ENCODE data around the gene TTC33. TPM values are rescaled to one million over a fixed set of nuclear protein-coding genes. Genes with fewer than 3 reads are reported as not detected.
"Not testable (repeated sequence)": the region's sequence is repeated elsewhere in the genome, so short reads cannot be mapped to it uniquely, and the experiment has no call there.

TTC33 gene, protein sequence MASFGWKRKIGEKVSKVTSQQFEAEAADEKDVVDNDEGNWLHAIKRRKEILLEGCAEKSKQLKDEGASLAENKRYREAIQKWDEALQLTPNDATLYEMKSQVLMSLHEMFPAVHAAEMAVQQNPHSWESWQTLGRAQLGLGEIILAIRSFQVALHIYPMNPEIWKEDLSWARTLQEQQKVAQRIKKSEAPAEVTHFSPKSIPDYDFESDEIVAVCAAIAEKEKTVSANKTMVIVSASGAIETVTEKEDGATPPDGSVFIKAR
- 20.4 and 21.6 TPM in 2 replicates for total RNA-seq (2014; rRNA removed; shearing (Covaris generic))
- 7.9 and 11.6 TPM in 2 replicates for polyA plus RNA-seq (2015; cell fraction: cytosol; rRNA removed)
- 16.7 and 17.6 TPM in 2 replicates for polyA plus RNA-seq (2015; cell fraction: nucleus; rRNA removed)

DNA sequence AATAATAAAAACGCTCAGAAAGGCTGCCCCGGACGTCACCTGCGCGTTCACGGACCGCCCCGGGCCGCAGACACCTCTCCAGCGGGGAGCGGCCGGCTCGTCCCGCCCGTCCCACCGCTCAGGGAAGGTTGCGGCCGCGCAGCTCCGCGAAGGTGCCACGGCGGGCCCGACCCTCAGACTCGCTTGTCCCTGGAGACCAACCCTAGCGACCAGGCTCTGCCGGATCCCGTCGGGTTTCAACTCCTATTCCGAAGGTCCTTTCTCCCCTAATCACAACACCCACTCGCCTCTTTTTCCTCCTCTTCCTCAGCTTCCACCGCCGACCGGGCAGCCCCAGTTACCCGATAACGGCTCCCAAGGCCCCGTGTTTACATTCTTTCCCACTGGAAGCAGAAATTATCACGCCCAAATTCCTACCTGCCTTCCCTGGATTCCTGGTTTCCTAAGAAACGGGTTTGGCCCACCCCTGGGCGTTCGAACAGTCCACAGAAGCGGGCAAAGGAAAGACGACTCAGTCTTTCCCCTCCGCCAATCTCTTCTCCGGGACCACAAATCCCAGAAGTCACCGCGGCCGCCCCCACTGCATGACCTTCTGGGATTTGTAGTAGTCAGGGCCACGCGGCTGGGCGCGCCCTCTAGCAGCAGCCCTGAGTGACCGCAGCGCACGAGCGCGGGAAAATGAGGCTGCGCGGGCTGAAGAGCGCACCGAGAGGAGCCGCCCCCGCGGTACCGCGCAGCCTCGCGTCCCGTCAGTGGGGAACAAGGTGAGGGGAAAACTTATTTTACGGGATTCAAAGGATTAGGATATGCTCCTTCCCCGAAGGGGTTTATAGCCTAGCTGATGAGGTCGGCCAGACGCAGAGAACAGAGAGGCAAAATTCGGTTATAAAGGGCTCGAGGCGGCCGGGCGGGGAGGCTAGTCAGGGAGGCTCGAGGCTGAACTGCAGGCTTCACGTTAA is at the start of gene TTC33:
TSS of gene TTC33 (minus strand) at position 555 of the 959 bp plus-strand sequence. CDS start 8,943 bp downstream, outside the sequence.
- in situ Hi-C loops (cut with HindIII; ENCODE audit: low pct_unique_long_range_greater_than_20kb, low sequenced_read_pairs), result no loop called here
- peak; percentile 97 for DNase-seq (ENCODE audit: low read depth, low spot score)

DNA sequence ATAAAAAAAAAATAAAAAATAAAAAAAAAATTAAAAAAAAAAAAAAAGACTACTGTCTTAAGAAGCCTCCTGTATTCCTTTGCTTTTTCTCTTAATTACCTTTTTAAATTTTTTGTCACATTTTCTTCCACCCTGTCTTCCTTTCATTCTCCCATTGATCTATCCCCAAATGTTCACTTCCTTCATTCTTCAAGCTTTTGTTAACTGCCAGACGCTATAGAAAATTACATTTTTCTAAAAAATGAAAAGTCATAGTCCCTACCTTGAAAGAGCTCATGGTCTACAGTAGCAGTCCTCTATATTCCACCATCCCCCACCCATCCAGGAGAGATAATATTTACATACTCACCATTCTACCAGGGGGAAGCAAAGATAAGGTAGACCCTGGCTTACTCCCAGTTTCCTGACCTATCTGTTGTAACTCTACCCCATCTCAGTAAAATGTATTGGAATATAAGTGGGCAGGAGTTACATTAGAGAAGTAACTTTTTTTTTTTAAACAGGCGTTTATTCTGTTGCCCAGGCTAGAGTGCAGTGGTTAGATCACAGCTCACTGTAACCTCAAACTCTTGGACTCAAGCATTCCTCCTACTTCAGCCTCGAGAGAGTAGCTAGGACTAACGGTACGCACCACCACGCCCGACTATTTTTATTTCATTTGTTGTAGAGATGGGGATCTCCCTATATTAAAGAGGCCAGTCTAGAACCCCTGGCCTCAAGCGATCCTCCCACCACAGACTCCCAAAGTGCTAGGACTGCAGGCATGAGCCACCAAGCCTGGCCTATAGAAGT is 46.2 kb upstream of the TTC33 start:
- DNase-seq (ENCODE audit: low read depth, low spot score), result no peak
- in situ Hi-C loops (cut with HindIII; ENCODE audit: low pct_unique_long_range_greater_than_20kb, low sequenced_read_pairs), result no loop called here

DNA sequence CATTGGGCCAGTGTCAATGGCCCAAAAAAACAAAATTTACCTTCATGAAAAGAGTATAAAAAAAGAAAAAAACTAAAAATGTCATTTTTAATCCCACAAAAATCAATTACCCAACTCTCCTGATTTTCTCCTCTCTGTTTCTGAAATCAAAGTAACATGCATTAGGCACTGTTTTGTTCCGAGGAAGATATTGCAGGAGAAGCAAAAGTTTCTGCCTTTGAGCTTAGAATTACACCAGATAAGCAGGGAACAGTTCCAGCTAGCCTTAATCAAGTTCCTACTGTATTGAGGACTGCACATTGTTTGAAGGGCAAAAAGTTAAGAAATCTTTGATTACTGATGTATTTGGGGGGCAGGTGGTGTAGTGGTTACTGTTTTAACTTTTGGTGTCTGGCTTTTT is 43.5 kb upstream of the TTC33 start:
- in situ Hi-C loops (cut with HindIII; ENCODE audit: low pct_unique_long_range_greater_than_20kb, low sequenced_read_pairs), result no loop called here
- DNase-seq (ENCODE audit: low read depth, low spot score), result no peak

DNA sequence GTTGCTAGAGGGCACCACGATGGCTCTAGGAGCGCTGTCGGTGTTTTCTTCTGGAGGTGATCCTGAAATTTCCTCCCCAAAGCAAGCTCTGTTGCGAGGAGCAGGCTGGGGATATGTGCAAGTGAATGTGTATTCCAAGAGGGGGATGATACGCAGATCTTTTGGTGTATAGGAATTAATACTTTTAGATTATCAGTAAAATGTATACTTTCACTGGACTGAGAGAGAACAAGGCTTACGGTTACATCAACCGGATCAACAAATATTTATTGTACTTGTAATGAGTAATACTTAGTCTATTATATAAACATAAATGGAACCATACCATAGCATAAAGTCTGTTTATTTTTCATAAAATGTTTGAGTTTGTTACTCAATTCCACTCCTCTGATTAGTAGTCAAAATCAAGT is 43.0 kb upstream of the TTC33 start:
- in situ Hi-C loops (cut with HindIII; ENCODE audit: low pct_unique_long_range_greater_than_20kb, low sequenced_read_pairs), result no loop called here
- peak; percentile 79 for DNase-seq (ENCODE audit: low read depth, low spot score)

DNA sequence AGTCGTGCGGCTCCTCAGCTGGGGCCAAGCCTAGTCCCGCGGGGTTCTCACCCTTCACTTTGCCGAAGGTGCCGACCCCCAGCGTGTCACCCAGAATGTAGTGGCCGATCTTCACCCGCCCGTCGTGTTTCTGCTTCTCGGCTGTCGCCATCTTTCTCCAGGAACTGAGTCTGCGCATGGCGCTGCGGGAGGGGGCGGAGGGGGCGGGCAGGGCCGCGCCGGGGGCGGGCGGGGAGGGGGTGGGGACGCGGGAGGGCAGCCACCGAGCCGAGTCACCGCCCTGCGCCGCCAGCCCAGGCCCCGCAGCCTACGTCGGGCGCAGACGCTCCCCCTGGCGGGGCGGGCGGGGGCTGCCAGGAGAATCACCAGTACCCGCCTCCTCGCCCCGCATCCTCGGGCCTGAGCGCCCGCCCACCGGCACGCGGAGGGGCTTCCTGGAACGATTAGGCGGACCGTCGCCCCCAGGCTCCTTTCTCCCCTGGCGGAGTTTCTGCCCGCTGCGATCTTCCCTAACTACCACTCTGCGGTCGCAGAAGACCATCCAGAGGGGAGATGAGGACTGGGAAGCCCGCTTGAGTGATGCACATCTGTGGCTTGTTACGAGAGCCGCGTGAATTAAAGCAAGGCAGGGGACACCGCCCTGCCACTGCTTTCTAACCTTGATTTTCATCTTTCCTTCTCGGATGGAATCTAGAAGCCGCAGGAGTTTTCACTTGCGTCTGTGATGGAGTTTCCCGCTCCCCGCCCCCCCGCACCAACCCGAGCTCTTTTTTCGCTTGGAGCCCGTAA is 42.4 kb upstream of the TTC33 start, which contains the start of gene PRKAA1:
TSS of gene PRKAA1 (minus strand) at position 363 of the 789 bp plus-strand sequence. CDS start at position 178, 185 bp downstream.
- in situ Hi-C loops (cut with HindIII; ENCODE audit: low pct_unique_long_range_greater_than_20kb, low sequenced_read_pairs), result no loop called here

DNA sequence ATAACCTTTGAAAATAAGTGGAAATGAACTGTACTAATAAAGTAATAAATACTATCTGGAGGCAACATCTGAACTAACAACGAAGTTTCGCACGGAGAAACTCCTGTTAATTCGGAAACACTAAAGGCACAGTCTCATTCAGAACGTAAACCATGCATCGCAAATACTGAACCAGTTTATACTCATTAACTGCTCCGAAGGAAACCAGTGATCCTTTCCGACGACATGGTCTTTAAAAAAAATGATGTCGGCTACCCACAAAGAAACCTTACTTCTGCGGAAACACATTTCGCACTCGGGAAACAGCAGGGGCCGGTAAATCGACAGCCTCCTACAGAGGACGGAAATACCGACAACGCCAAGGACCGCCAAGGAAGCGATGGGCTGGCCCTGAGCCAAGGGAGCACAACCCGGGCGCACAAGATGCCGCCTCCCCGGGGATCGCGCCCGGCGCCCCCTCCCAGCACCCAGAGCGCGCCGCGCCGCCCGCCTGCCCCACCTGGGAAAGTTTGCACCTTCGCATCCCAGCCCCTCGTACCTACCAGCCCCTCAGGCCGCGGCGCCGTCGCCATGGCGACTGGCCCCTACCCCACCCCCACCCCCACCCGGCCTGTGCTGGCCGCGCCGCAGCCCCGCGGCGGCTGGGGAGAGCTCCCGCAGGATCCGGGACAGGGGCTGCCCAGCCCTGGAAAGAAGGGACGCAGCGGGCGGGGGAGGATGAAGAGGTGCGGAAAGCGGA is 41.7 kb upstream of the TTC33 start:
- in situ Hi-C loops (cut with HindIII; ENCODE audit: low pct_unique_long_range_greater_than_20kb, low sequenced_read_pairs), result no loop called here

More for the DNA sequence above, 42.4 kb upstream of the TTC33 start, which contains the start of gene PRKAA1:
- DNase-seq (ENCODE audit: low read depth, low spot score), result peak; percentile 93

DNA sequence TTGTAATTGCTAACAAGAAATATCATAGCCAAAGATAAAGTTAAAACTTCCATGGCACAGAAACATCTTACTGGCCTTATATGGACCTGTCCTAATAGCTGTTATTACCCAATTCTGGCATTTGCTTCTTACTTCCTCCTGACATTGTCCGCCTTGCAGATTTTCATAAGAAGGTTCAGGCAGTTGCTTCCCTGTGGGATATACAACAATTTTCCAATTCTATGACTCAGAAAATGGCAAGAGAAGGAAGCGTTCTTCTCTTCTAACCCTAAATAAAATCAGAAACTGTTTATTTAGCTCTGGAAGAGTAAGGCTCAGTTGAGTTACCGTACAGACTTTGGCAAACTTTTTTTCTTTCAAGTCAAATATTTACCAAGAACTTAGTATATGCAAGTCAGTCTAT is 40.7 kb upstream of the TTC33 start:
- DNase-seq (ENCODE audit: low read depth, low spot score), result no peak
- in situ Hi-C loops (cut with HindIII; ENCODE audit: low pct_unique_long_range_greater_than_20kb, low sequenced_read_pairs), result no loop called here

More for the DNA sequence above, 41.7 kb upstream of the TTC33 start:
- DNase-seq (ENCODE audit: low read depth, low spot score), result peak; percentile 79

DNA sequence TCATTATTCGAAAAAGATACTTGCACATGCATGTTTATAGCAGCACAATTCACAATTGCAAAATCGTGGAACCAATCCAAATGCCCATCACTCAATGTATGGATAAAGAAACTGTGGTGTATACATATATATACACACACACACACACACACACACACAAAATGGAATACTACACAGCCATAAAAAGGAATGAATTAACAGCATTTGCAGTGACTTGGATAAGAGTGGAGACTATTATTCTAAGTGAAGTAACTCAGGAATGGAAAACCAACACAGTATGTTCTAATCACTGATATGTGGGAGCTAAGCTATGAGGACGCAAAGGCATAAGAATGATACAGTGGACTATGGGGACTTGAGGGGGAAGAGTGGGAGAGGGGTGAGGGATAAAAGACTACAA is 39.1 kb upstream of the TTC33 start:
- in situ Hi-C loops (cut with HindIII; ENCODE audit: low pct_unique_long_range_greater_than_20kb, low sequenced_read_pairs); DNase-seq (ENCODE audit: low read depth, low spot score): not testable (repeated sequence)

DNA sequence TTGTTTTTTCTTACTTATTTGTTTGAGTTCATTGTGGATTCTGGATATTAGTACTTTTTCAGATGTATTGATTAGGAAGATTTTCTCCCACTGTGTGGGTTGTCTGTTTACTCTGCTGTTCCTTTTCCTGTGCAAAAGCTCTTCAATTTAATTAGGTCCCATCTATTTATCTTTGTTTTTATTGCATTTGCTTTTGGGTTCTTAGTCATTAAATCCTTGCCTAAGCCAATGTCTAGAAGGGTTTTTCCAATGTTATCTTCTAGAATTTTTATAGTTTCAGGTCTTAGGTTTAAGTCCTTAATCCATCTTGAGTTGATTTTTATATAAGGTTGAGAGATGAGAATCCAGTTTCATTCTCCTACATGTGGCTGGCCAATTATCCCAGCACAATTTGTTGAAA is 38.6 kb upstream of the TTC33 start:
- in situ Hi-C loops (cut with HindIII; ENCODE audit: low pct_unique_long_range_greater_than_20kb, low sequenced_read_pairs), result not testable (repeated sequence)

DNA sequence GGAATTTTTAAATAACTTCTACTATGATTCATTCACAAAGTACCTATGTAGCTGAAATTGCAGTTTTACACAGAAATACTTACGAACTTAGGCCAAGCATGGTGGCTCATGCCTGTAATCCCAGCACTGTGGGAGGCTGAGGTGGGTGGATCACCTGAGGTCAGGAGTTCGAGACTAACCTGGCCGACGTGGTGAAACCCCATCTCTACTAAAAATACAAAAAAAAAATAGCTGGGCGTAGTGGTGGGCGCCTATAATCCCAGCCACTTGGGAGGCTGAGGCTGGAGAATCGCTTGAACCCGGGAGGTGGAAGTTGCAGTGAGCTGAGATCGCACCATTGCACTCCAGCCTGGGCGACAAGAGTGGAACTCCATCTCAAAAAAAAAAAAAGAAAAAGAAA is 36.9 kb upstream of the TTC33 start:
- DNase-seq (ENCODE audit: low read depth, low spot score); in situ Hi-C loops (cut with HindIII; ENCODE audit: low pct_unique_long_range_greater_than_20kb, low sequenced_read_pairs): not testable (repeated sequence)

More for the DNA sequence above, 38.6 kb upstream of the TTC33 start:
- DNase-seq (ENCODE audit: low read depth, low spot score), result not testable (repeated sequence)

DNA sequence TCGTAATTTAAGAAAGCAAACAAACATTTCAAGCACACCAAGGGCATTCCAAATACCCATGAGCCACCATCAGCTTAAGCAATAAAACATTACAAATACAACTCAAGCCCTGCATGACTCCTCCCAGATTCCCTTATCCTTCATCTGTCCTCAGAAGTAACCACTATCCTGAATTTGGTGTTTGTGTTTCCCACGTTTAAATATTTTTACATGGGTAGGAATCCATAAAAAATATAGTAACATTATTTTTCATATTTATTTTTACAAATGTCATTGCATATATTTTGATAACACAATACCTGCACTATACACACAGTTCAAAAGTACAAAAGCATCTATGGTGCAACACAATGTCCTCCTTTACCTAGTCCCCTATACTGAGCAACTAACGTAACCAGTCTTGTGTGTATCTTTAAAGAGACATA is 36.0 kb upstream of the TTC33 start:
- DNase-seq (ENCODE audit: low read depth, low spot score), result no peak
- in situ Hi-C loops (cut with HindIII; ENCODE audit: low pct_unique_long_range_greater_than_20kb, low sequenced_read_pairs), result no loop called here

DNA sequence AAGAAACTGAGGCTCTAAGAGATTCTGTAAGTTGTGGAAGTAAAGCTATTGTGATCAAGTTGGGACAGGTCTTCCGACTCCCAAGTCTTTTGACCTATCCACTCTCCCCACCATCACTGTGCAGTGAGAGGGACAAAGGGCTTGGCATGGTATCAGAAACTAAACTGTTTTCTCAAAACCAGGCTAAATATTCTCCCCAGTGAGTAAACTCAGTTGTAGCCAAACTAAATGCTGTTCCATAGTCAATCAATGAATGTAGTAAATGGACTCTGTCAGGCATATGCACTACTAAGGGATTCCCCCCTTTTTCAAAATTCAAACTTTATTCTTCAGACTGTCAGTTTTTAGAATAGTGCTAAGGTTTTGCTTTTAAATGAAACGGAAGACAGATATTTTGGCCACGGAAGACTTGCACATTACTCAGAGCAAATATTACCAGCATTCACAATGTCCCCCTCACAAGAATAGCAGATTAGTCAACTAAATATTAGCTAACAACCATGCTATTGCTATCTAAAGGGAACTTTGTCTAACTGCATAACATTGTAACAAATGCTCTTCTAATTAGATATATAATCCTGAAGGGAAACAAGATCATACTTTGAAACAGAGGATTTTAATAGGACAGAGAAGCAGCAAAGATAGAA is 35.3 kb upstream of the TTC33 start:
- DNase-seq (ENCODE audit: low read depth, low spot score), result no peak
- in situ Hi-C loops (cut with HindIII; ENCODE audit: low pct_unique_long_range_greater_than_20kb, low sequenced_read_pairs), result no loop called here

DNA sequence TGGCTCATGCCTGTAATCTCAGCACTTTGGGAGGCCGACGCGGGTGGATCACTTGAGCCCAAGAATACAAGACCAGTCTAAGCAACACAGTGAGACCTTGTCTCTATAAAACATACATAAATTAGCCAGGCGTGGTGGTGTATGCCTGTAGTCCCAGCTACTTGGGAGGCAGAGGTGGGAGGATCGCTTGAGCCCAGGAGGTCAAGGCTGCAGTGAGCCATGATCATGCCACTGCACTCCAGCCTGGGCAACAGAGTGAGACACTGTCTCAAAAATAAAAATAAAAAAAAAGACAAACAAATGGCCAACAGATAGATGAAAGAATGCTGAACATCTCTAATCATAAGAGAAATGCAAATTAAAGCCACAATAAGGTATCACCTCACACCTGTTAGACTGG is 33.2 kb upstream of the TTC33 start:
- DNase-seq (ENCODE audit: low read depth, low spot score); in situ Hi-C loops (cut with HindIII; ENCODE audit: low pct_unique_long_range_greater_than_20kb, low sequenced_read_pairs): not testable (repeated sequence)

DNA sequence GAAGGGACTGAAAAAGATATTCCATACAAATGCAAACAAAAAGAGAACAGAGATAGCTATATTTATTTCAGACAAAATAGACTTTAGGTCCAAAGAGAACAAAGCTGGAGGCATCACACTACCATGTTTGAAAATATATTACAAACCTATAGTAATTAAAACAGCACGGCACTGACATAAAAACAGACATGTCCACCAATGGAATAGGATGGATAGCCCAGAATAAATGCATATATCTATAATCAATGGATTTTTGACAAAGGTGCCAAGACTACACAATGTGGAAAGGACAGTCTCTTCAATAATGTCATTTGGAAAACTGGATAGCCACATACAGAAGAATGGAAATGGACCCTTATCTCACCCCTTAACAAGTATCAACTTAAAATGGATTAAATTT is 32.2 kb upstream of the TTC33 start:
- in situ Hi-C loops (cut with HindIII; ENCODE audit: low pct_unique_long_range_greater_than_20kb, low sequenced_read_pairs), result no loop called here

DNA sequence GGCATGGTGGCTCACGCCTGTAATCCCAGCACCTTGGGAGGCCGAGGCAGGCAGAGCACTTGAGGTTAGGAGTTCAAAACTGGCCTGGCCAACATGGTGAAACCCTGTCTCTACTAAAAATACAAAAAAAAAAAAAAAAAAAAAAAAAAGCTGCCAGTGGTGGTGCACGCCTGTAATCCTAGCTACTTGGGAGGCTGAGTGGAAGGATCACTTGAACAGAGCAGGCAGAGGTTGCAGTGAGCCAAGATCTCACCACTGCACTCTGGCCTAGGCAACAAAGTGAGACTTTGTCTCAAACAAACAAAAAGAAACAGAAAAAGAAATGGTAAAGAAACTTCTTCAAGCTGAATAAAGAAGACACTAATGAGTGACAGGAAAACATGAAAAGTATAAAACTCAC is 30.9 kb upstream of the TTC33 start:
- DNase-seq (ENCODE audit: low read depth, low spot score); in situ Hi-C loops (cut with HindIII; ENCODE audit: low pct_unique_long_range_greater_than_20kb, low sequenced_read_pairs): not testable (repeated sequence)

More for the DNA sequence above, 32.2 kb upstream of the TTC33 start:
- no peak for DNase-seq (ENCODE audit: low read depth, low spot score)

DNA sequence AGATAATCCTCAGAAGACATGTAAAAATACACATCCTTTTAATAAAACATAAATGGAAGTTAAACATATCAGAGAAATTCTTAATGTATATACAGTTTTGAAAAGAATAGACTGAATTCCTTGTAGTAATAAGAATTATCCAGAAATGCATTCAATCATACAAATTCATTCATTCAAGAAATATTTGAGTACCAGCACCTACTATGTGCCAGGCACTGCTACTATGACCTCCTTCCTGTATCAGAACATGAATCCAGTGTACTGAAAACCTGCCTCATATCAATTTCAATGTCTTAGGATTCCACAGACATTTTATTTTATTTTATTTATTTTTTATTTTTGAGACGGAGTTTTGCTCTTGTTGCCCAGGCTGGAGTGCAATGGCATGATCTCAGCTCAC is 29.2 kb upstream of the TTC33 start:
- DNase-seq (ENCODE audit: low read depth, low spot score), result no peak
- in situ Hi-C loops (cut with HindIII; ENCODE audit: low pct_unique_long_range_greater_than_20kb, low sequenced_read_pairs), result no loop called here
